ENCODE data around the gene CAND2. TPM values are rescaled to one million over a fixed set of nuclear protein-coding genes. Genes with fewer than 3 reads are reported as not detected.

CAND2 gene
- total RNA-seq, 1 donor from 2014 or later, result 76.2 TPM

- Histone ChIP-seq H3K27ac (replicated peaks) (no peak overlapping the region), H3K36me3 (no peaks in the 10 kb centered on the region), H3K4me1 (peaks cover 6% of the 10 kb centered on the region), H3K9me3 (replicated peaks) (no peaks in the 10 kb centered on the region), H3K27me3 (ENCODE audit: low read depth) (no peaks in the 10 kb centered on the region), H3K4me3 (no peak overlapping the region)
- TF ChIP-seq CTCF (IDR thresholded peaks at IDR 0.05; ENCODE audit: borderline replicate concordance), result no peak
- DNase-seq, result no peak
- intact Hi-C loops (cut with micrococcal nuclease), result no loop called here
These were observed 5.0 kb upstream of the CAND2 start for GRCh38 chr3:12791430-12791829.

- Histone ChIP-seq H3K9me3 (replicated peaks) (no peaks in the 10 kb centered on the region), H3K27ac (replicated peaks) (no peak overlapping the region), H3K27me3 (ENCODE audit: low read depth) (no peaks in the 10 kb centered on the region), H3K4me1 (peaks cover 16% of the 10 kb centered on the region), H3K36me3 (no peaks in the 10 kb centered on the region), H3K4me3 (no peak overlapping the region)
- DNase-seq, result no peak
- intact Hi-C loops (cut with micrococcal nuclease), result no loop called here
- no peak for TF ChIP-seq CTCF (IDR thresholded peaks at IDR 0.05; ENCODE audit: borderline replicate concordance)
These were observed 2.8 kb upstream of the CAND2 start for GRCh38 chr3:12793701-12794100.

GRCh38 chr3:12797124-12797891, 828 bp downstream of the CAND2 start:
- Histone ChIP-seq H3K36me3 (no peaks in the 10 kb centered on the region), H3K9me3 (replicated peaks) (no peaks in the 10 kb centered on the region), H3K4me1 (peaks cover 44% of the 10 kb centered on the region), H3K27ac (replicated peaks) (peak overlapping the region; percentile 95), H3K27me3 (ENCODE audit: low read depth) (no peaks in the 10 kb centered on the region), H3K4me3 (peak overlapping the region; percentile 79)
- intact Hi-C loops (cut with micrococcal nuclease), result no loop called here
- TF ChIP-seq CTCF (IDR thresholded peaks at IDR 0.05; ENCODE audit: borderline replicate concordance), result no peak
- no peak for DNase-seq

GRCh38 chr3:12797892-12798558, 1.5 kb downstream of the CAND2 start:
- Histone ChIP-seq H3K36me3 (no peaks in the 10 kb centered on the region), H3K4me1 (peaks cover 44% of the 10 kb centered on the region), H3K9me3 (replicated peaks) (no peaks in the 10 kb centered on the region), H3K4me3 (peak overlapping the region; percentile 79), H3K27ac (replicated peaks) (peak overlapping the region; percentile 95), H3K27me3 (ENCODE audit: low read depth) (no peaks in the 10 kb centered on the region)
- intact Hi-C loops (cut with micrococcal nuclease), result no loop called here
- DNase-seq, result no peak
- TF ChIP-seq CTCF (IDR thresholded peaks at IDR 0.05; ENCODE audit: borderline replicate concordance), result no peak

GRCh38 chr3:12798559-12799179, 2.2 kb downstream of the CAND2 start:
- TF ChIP-seq CTCF (IDR thresholded peaks at IDR 0.05; ENCODE audit: borderline replicate concordance), result no peak
- H3K27ac ChIP-seq (replicated peaks), result peak overlapping the region; percentile 95
- DNase-seq, result peak; percentile 63
- H3K4me3 ChIP-seq, result peak overlapping the region; percentile 79
- no peaks in the 10 kb centered on the region for H3K27me3 ChIP-seq (ENCODE audit: low read depth)
- intact Hi-C loops (cut with micrococcal nuclease), result no loop called here
- H3K4me1 ChIP-seq, result peaks cover 44% of the 10 kb centered on the region
- no peaks in the 10 kb centered on the region for H3K9me3 ChIP-seq (replicated peaks)
- peaks cover 5% of the 10 kb centered on the region for H3K36me3 ChIP-seq

Data from left ventricle myocardium inferior (tissue), 1 donor.